T47D (cell line): Measurements from ENCODE around the gene ADRA1B.

Experiments
- DNase-seq, 2 experiments: peaks; one replicate each; pipeline versions ENCODE4 v3.0.0 to v3.0.0-alpha.2; 2011 to 2012; ENCODE audit warnings: low read depth in 1 of 2, low spot score in 1 of 2
- JUND ChIP-seq: IDR thresholded peaks from 2 replicates; pipeline ENCODE4 v1.6.1; 2012; ENCODE audit warnings: low read depth
- in situ Hi-C: cut with HindIII; loops from 2 replicates; pipeline ENCODE4 v1.10.0; 2016; ENCODE audit warnings: low sequenced_read_pairs, low pct_unique_long_range_greater_than_20kb

The ADRA1B gene

GRCh38 chr5:159971931-159972461 lies 55.7 kb downstream of the ADRA1B start:
- no peak for TF ChIP-seq JUND
- DNase-seq, result no peak
- in situ Hi-C loops, result no loop called here

DNA sequence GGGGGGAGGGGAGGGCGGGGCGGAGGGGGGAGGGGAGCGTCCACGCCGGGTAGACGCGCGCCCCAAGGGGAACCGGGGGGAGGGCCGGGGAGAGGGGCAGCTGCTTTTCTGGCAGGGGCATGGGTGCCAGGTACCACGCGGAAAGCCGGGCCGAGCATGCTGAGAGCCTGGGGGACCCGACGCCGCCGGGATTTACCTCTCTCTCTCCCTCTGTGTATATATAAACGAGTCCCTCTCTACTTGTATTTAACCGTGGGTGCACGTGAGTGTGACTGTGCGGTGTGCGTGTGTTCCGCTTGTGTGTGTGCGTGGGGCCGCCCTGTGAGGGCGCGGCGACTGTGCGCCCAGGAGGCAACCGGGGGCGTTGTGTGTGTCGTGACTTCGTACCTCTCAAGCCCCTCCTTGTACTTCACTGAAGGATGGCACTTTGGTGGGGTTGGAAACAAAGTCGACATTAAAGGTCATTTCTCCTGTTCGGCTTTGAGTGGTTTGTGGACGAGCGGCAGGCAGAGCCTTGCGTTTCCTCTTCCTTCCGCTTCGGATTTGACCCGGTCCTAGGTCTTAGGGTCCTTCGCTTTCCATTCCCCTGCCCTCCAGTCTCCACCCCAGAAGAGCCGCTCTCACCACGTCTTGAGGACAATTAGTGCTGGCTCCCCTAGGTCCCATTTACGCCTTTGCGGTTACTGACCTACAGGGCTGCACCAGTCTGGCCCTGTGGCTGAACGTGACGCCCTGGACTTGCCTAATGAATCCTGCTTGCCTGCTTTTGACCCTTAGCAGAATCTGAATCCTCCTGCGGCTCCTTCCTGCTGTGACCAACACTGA lies 56.5 kb downstream of the ADRA1B start:
- DNase-seq, result no peak
- no peak for TF ChIP-seq JUND
- in situ Hi-C loops, result no loop called here

GRCh38 chr5:159975462-159976019 lies 59.3 kb downstream of the ADRA1B start:
- DNase-seq, result peak in 1 of 2 experiments; percentile 44
- in situ Hi-C loops, result no loop called here
- TF ChIP-seq JUND, result no peak

GRCh38 chr5:159976921-159977320 lies 60.6 kb downstream of the ADRA1B start:
- no peak for DNase-seq
- TF ChIP-seq JUND, result no peak
- in situ Hi-C loops, result no loop called here

DNA sequence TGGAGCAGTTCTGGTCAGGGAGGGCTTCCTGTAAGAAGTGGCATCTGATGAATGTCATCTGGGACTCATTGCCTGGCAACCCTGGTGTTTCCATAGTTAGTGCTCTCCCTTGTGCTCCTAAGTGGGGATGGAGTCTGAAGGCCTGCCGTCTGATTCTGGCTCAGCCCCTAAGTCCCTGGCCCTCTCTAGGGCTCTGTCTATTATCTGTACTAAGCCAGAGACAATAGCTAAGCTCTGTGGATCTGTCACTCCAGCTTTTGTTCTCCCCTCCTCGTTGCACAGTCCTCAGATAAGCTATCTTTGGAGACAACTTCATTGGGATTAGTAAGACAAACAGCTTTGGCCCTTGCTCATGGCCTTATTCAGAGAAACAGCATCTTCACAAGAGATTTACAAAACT lies 62.1 kb downstream of the ADRA1B start:
- no peak for DNase-seq

GRCh38 chr5:159982421-159983173 lies 66.3 kb downstream of the ADRA1B start:
- no peak for DNase-seq
- in situ Hi-C loops, result no loop called here
- no peak for TF ChIP-seq JUND

More for the DNA sequence above, 62.1 kb downstream of the ADRA1B start:
- in situ Hi-C loops, result no loop called here
- TF ChIP-seq JUND, result no peak

DNA sequence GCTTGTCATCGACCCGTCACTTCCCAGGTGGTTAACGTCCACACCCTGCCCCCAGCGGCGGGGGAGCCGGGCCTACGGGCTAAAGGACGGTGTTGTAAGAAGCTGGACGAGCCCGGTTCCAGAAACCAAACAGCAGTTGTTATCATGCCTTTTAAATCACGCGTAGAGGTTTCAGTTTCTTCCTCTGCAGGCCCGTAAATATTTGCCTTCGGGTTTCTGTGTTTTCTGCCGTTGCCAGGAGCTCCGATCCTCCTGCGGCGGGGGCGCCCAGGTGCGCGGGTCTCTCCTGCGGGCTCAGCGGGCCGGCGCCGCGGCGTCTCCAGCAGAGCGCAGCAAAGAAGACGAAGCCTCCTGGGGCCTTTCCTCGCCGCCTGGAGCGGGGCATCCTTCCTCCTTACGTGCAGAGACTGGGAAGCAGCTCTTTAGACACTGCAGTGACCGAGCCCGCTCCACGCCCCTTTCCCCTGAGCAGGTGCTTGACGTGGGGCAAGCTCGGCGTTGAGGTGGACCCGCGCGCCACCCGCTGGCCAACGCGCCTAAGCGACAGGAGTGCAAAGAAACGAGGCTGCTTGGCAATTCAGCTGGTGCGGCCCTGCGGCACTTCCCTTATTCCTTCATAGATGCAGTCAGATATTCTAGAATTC lies 70.9 kb downstream of the ADRA1B start:
- DNase-seq, result peak; percentile 91 to 97
- in situ Hi-C loops, result no loop called here
- TF ChIP-seq JUND, result no peak

DNA sequence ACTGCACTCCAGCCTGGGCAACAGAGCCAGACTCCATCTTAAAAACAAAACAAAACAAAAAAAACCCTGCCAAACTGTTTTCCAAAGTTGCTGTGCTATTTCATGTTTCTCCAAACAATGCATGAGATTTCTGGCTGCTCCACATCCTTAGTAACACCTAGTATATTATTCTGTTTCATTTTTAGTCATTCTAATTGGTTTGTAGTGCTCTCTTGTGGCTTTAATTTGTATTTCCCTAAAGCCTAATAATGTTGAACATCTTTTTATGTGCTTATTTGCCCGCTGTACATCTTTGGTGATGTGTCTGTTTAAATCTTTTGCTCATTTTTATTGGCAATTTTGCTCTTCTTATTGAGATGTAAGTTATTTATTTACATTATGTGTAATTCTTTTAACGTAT lies 74.2 kb downstream of the ADRA1B start:
- no peak for TF ChIP-seq JUND
- in situ Hi-C loops, result no loop called here
- peak in 1 of 2 experiments; percentile 23 for DNase-seq

- DNase-seq, result no peak
- no peak for TF ChIP-seq JUND
- in situ Hi-C loops, result no loop called here
Measured at GRCh38 chr5:159992566-159992965, 76.3 kb downstream of the ADRA1B start.

DNA sequence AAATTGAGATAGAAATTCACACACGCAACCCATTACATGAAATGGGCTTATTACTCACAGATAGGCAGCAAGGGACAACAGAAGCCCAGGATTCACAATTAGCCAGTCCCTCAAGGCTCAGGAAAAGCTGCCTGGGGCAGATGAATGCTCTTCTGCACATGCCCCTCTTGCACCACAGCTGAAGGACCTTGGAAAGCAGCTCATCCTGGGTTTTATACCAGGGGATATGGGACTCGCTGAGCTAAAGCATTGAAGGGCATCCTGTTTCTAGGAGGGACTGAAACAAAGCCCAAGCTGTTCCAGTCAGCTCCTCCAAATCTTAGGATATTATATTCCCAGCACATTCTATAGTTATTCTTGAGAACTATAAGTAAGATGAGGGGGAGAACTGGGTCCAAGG lies 76.9 kb downstream of the ADRA1B start:
- in situ Hi-C loops, result no loop called here
- TF ChIP-seq JUND, result no peak
- DNase-seq, result no peak

- TF ChIP-seq JUND, result no peak
- in situ Hi-C loops, result no loop called here
- no peak for DNase-seq
Measured at GRCh38 chr5:159995907-159996306, 79.6 kb downstream of the ADRA1B start.

GRCh38 chr5:160001457-160001856 lies 85.2 kb downstream of the ADRA1B start:
- in situ Hi-C loops, result no loop called here
- no peak for DNase-seq
- no peak for TF ChIP-seq JUND
